Heart left ventricle (tissue), 13 donors: ENCODE measurements around the gene ALK.

Source experiments
- POLR2A ChIP-seq, 2 donors: fragments of 450-650 bp; IDR thresholded peaks; one replicate each; pipeline ENCODE4 v1.6.1; 2017; ENCODE audit warnings: antibody characterized with exemption in 2 of 2, mild to moderate bottlenecking in 2 of 2, moderate library complexity in 2 of 2
- TF ChIP-seq, protein P1 (sequence below), 12 donors: fragments of 200-600 bp; sonication (generic) in 4 of 12; IDR thresholded peaks; one replicate each; pipeline versions ENCODE4 v1.5.0 to v1.8.0; 2018 to 2022; ENCODE audit warnings: antibody characterized with exemption in 12 of 12, mild to moderate bottlenecking in 5 of 12
- donor health status: ischemic (EF 13 %, LVEDD 7.1; RV severe dilation, severe dysfunction).
- donor health status: DM: no; HTN: yes; CAD: no.
- donor health status: DM: no; HTN: no; CAD: no.
- donor health status: ischemic (EF 25% LVEDD 6.9; RV normal size, moderate dysfunction).
- donor health status: ischemic (EF 25% LVEDD 5.7; RV mildly dilated, moderate dysfunction).
- donor health status: ischemic (EF 35%, LVEDD 5.7; RV mildly dilated, moderate dysfunction).
- donor health status: nonischemic (EF 11% LVEDD 7.7; RV severe dilation, severe dysfunction).
- donor health status: DM: yes; HTN: yes; CAD: no.
- donor health status: PGD.
- donor health status: ischemic (EF 29% LVEDD 5.4; RV normal size, mild dysfunction).
- donor health status: nonischemic (EF 23%, LVEDD 6.1; RV moderate dilation, normal function).

DNA sequence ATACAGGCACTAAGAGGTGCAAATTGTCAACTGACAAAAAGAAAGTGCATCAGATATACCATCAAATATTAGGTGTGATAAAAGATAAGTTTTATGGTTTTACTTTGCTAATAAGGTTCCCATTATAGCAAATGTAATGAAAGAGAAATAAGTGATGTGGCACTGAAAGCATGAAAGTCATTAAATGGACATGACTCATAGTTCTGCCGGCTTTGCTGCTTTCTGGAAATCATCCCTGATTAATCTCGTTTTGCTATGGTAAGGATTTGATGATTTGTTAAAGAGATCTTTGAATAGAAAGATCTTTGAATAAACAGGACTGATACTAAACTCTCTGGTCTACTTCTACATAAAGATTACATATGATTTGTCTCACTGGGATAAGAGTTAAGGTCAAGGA, 733.5 kb downstream of the ALK start:
- TF ChIP-seq, protein P1, sequence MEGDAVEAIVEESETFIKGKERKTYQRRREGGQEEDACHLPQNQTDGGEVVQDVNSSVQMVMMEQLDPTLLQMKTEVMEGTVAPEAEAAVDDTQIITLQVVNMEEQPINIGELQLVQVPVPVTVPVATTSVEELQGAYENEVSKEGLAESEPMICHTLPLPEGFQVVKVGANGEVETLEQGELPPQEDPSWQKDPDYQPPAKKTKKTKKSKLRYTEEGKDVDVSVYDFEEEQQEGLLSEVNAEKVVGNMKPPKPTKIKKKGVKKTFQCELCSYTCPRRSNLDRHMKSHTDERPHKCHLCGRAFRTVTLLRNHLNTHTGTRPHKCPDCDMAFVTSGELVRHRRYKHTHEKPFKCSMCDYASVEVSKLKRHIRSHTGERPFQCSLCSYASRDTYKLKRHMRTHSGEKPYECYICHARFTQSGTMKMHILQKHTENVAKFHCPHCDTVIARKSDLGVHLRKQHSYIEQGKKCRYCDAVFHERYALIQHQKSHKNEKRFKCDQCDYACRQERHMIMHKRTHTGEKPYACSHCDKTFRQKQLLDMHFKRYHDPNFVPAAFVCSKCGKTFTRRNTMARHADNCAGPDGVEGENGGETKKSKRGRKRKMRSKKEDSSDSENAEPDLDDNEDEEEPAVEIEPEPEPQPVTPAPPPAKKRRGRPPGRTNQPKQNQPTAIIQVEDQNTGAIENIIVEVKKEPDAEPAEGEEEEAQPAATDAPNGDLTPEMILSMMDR (IDR thresholded peaks at IDR 0.05) = no peak
- no peak for TF ChIP-seq POLR2A (IDR thresholded peaks at IDR 0.05)
